ENCODE data around the gene KRT76. TPM values are rescaled to one million over a fixed set of nuclear protein-coding genes. Genes with fewer than 3 reads are reported as not detected.
"Not testable (repeated sequence)": the region's sequence is repeated elsewhere in the genome, so short reads cannot be mapped to it uniquely, and the experiment has no call there.

KRT76 gene
- total RNA-seq, 6 experiments from 2014 or later, result not detected

DNA sequence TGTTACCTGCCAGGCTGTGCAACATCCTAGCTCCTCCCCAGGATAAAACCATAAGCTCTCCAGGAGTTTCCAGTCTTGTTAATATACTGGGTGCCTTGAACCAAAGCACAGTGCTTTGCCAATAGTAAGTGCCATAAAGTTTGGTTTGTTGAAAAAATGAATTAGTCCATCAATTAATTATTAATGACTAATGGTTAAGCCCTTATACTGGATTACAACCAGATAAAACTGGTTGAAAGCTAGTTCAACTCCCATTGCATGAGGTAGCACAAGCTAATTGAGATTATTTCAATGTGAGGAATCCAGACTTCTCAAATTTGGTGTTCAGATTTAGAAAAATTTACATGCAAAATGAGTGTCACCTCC is 20.4 kb upstream of the KRT76 start:
- TF ChIP-seq, protein P1, sequence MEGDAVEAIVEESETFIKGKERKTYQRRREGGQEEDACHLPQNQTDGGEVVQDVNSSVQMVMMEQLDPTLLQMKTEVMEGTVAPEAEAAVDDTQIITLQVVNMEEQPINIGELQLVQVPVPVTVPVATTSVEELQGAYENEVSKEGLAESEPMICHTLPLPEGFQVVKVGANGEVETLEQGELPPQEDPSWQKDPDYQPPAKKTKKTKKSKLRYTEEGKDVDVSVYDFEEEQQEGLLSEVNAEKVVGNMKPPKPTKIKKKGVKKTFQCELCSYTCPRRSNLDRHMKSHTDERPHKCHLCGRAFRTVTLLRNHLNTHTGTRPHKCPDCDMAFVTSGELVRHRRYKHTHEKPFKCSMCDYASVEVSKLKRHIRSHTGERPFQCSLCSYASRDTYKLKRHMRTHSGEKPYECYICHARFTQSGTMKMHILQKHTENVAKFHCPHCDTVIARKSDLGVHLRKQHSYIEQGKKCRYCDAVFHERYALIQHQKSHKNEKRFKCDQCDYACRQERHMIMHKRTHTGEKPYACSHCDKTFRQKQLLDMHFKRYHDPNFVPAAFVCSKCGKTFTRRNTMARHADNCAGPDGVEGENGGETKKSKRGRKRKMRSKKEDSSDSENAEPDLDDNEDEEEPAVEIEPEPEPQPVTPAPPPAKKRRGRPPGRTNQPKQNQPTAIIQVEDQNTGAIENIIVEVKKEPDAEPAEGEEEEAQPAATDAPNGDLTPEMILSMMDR (IDR thresholded peaks at IDR 0.05), result no peak
- no peak overlapping the region for H3K4me3 Mint-ChIP-seq
- H3K9me3 Mint-ChIP-seq, result no peaks in the 10 kb centered on the region
- peaks cover 61% of the 10 kb centered on the region for H3K4me1 Mint-ChIP-seq (ENCODE audit: low read depth)
- H3K36me3 Mint-ChIP-seq (ENCODE audit: low read depth), result no peaks in the 10 kb centered on the region
- no peak for DNase-seq
- peak overlapping the region; percentile 81; the same call in 1 of the 2 replicates for H3K27ac Mint-ChIP-seq
- peaks cover 10% of the 10 kb centered on the region for H3K27me3 Mint-ChIP-seq (ENCODE audit: insufficient read depth)

DNA sequence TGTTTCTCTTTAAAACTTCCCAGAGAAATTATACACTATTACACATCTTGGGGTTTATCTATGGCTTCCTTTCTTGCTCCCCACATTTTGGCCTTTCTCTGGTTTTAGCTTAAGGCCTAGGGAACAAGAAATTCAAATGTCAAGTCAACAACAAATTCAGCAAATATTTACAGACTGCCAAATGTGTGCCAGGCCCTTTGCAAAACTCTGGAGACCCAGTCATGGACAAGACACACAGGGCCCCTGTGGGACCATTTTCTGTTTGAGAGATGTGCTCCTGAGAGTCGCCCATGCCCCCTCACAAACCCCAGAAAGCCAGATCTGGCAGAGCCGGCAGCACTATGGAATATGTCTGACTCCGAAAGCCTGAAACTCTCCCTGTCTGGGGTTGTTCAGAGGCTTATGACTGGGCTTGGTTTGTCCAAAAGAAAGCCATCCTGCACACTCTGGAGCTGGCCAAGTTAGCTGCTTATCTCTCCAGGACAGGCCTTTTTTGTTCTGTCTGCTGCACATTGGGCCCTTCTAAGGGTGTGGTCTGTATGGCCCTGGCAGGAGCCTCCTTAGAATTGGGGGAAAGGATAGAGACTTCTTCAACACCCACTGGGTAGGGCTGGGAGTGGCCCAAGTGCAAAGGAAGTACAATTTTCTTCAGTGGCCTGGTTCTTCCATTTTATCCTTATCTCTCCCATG is 19.8 kb upstream of the KRT76 start:
- no peak overlapping the region for H3K4me3 Mint-ChIP-seq
- no peak overlapping the region for H3K27ac Mint-ChIP-seq
- no peaks in the 10 kb centered on the region for H3K9me3 Mint-ChIP-seq
- no peak for DNase-seq
- peaks cover 61% of the 10 kb centered on the region for H3K4me1 Mint-ChIP-seq (ENCODE audit: low read depth)
- TF ChIP-seq, protein P1 (IDR thresholded peaks at IDR 0.05), result no peak
- H3K27me3 Mint-ChIP-seq (ENCODE audit: insufficient read depth), result peaks cover 12% of the 10 kb centered on the region
- H3K36me3 Mint-ChIP-seq (ENCODE audit: low read depth), result no peaks in the 10 kb centered on the region

DNA sequence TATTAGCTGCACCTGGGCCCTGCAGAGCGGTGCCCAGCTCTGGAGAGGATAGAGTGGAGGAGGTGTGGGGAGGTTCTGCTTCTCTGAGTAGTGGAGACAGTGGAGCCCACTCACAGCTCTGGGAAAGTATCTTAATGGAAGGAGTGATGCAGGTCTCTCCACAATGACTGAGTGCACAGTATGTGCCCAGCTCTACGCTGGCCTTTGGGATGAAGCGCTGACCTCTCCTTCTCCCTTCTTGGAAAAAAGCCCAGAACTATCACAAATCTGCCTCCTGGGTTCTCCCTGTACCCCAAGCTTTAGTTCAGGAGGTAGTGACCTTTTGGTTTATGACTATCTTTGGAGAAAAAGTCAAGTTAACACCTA is 19.3 kb upstream of the KRT76 start:
- Mint-ChIP-seq H3K36me3 (ENCODE audit: low read depth) (no peaks in the 10 kb centered on the region), H3K9me3 (no peaks in the 10 kb centered on the region), H3K27ac (no peak overlapping the region), H3K27me3 (ENCODE audit: insufficient read depth) (peaks cover 15% of the 10 kb centered on the region), H3K4me1 (ENCODE audit: low read depth) (peaks cover 61% of the 10 kb centered on the region), H3K4me3 (no peak overlapping the region)
- TF ChIP-seq, protein P1 (IDR thresholded peaks at IDR 0.05), result no peak
- DNase-seq, result no peak

DNA sequence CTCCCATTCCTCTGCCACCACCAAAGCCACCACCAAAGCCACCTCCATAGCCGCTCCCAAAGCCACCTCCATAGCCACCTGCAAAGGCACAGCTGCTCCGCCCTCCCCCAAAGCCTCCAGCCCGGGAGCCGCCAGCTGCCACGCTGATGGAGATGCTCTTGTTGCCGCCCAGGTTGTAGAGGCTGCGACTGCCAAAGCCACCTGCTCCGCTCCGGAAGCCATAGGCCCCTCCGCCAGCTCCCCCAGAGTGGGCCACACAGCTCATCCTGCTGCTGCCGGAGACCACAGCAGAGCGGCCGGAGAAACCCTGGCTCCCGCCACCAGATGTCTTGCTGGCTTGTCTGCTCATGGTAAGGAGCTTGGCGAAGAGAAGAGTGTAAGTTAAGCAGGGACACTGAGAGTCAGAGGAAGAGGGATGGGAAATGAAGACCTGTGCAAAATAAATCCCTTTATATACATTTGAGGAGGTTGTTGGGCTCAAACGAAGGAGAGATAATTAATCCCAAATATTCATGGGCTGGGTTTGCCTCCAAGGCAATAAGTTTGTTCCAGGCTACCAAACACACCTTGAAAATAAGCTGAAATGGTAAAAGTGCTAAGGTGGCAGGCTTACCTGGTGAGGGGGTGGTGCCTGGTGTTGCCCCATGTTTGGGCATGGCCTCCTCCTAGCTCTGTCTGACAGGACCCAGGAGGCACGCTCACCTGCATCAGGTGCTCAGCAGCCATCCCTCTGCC is 18.7 kb upstream of the KRT76 start, which contains the start of gene KRT3:
KRT3 (minus strand) TSS at position 424 of the 735 bp plus-strand sequence; CDS start at position 349, 75 bp downstream.
- Mint-ChIP-seq H3K27me3 (ENCODE audit: insufficient read depth) (peaks cover 14% of the 10 kb centered on the region), H3K4me1 (ENCODE audit: low read depth) (peaks cover 59% of the 10 kb centered on the region)
- TF ChIP-seq, protein P1 (IDR thresholded peaks at IDR 0.05), result no peak

DNA sequence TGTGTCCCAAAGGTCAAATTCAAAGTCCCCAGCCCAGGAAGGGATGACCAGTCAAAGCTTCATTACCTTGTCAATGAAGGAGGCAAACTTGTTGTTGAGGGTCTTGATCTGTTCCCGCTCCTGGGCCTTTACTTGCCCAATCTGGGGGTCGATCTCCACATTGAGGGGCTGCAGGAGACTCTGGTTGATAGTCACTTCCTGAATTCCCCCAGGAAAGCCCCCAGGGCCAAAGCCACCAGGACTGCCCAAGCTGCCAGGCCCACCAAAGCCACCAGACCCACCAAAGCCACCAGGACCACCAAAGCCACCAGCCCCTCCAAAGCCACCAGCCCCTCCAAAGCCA is 18.2 kb upstream of the KRT76 start:
- H3K36me3 Mint-ChIP-seq (ENCODE audit: low read depth); H3K9me3 Mint-ChIP-seq; H3K4me3 Mint-ChIP-seq; H3K27ac Mint-ChIP-seq; DNase-seq: not testable (repeated sequence)
- H3K4me1 Mint-ChIP-seq (ENCODE audit: low read depth), result peaks cover 54% of the 10 kb centered on the region
- peaks cover 14% of the 10 kb centered on the region for H3K27me3 Mint-ChIP-seq (ENCODE audit: insufficient read depth)

More for the DNA sequence above, 18.7 kb upstream of the KRT76 start, which contains the start of gene KRT3:
- Mint-ChIP-seq H3K36me3 (ENCODE audit: low read depth) (no peaks in the 10 kb centered on the region), H3K9me3 (no peaks in the 10 kb centered on the region), H3K4me3 (no peak within 1 kb of the TSS), H3K27ac (no peak within 1 kb of the TSS)
- no peak for DNase-seq
